GM10266 (cell line): ENCODE results near the gene GGA3.
A peak's percentile ranks its signal among the peaks of the same experiment; 100 is the strongest.

Experiments
- DNase-seq: peaks from one replicate; pipeline ENCODE4 v3.0.0; 2012; ENCODE audit errors: extremely low spot score
- TF ChIP-seq, protein P1 (sequence below): IDR thresholded peaks from 2 replicates; pipeline ENCODE4 v1.5.1; 2012; ENCODE audit warnings: mild to moderate bottlenecking, low read depth; ENCODE audit not compliant: control insufficient read depth, insufficient read depth; ENCODE audit errors: missing control alignments

The GGA3 gene

DNA sequence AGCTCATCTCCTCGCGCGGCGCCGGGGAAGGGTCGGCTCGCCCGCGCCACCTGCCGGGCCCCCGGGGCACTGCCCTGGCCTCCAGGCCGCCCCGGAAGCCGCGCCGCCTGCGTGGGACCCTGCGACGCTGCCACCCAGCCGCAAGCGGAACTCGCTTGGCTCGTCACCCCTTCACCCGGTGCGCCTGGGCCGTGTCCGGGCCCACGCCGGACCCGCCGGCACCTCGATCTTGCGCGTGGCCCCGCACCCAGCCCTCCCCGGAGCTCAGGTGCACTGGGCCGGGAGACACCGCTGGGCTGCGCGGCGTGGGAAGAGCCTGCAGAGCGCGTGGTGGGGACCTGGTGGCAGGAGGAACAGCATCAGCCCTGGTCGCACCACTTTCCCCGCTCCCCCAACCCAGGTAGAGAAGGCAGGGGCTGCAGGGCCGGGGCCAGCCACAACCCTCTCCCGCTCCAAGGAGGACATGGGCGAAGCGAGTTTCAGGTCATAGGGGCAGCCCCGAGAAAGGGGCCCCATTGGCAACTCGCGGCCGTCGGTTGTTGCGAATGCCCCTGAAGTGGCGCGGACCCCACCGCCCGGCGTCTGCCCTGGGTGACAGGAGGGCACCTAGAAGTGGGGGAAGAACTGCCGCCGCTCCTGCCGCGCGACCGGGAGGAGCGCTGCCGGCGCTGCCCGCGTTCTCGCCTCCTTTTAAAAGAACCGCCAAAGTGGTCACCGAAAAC, 10.0 kb upstream of the GGA3 start:
- TF ChIP-seq, protein P1, sequence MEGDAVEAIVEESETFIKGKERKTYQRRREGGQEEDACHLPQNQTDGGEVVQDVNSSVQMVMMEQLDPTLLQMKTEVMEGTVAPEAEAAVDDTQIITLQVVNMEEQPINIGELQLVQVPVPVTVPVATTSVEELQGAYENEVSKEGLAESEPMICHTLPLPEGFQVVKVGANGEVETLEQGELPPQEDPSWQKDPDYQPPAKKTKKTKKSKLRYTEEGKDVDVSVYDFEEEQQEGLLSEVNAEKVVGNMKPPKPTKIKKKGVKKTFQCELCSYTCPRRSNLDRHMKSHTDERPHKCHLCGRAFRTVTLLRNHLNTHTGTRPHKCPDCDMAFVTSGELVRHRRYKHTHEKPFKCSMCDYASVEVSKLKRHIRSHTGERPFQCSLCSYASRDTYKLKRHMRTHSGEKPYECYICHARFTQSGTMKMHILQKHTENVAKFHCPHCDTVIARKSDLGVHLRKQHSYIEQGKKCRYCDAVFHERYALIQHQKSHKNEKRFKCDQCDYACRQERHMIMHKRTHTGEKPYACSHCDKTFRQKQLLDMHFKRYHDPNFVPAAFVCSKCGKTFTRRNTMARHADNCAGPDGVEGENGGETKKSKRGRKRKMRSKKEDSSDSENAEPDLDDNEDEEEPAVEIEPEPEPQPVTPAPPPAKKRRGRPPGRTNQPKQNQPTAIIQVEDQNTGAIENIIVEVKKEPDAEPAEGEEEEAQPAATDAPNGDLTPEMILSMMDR: peak; percentile 99
- DNase-seq: peak; percentile 98

DNA sequence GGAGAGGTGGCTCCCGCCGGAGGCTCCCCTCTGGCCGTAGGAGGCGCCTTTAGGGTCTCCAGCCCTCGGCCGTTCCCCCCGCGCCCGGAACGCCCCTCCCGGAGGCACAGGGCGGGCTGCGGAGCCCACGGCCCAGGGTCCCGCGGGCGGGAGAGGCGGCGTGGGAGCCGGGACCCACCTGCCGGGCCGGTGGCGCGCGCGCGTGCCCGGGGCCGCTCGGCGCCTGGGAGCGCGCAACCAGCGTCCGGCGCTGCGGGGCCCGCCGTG, 9.5 kb upstream of the GGA3 start, which contains the start of gene MIF4GD:
TSS of gene MIF4GD (minus strand) at position 266 of the 267 bp plus-strand sequence. CDS start 1,036 bp downstream, outside the sequence.
- no peak for DNase-seq
- TF ChIP-seq, protein P1: no peak

DNA sequence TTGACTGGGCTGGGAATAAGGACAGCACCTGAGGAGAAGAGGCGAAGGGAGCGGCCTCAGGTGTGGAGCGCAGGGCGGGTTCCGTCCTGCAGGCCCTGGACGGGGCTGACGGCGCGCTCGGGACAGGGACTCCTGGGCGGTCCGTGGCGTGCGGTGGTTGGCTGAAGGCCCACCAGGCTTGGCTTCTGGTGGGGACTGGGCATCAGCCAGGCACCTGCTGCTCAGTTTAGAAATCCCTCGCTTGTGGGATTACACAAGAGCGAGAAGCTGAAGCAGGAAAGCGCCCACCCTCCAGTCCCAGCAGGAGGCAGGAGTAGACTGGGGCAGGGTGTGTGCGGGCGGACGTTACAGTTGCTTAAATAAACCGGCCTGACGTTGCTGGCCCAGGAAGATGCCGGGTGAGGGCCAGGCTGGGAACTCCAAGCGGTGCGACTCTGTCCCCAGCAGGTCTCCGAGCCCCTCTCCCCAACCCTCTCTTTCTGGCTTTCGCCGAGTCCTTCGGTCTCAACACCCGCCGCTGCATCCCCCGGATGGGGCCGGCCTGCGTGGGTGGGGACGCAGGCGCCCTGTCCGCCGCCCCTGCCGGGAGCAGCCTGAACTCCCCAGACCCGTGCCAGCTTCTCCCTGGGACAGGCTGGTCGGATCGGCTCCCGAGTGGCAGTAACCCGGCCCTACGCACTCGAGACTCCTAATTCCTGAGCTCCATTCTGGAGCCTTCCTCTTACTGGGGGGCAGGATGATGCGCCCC, 9.0 kb upstream of the GGA3 start:
- TF ChIP-seq, protein P1: peak; percentile 35
- peak; percentile 87 for DNase-seq

DNA sequence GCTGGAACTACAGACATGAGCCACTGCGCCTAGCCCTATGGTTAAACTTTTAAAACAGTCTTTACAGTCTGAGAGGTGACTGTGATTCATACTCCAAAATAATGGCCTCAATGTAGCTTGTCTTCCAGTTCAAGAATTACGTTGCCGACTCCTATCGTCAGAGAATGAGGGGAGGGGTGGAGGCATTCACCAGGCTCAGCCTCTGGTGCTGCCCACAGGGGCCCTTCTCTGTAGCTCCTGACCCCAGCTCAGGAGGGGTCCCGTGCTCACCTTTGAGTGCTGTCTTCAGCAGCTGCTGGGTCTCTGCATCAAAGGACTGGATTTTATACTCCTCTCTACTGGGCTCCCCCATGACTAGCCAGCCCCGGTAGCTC, 8.4 kb upstream of the GGA3 start:
- no peak for DNase-seq
- TF ChIP-seq, protein P1: no peak

DNA sequence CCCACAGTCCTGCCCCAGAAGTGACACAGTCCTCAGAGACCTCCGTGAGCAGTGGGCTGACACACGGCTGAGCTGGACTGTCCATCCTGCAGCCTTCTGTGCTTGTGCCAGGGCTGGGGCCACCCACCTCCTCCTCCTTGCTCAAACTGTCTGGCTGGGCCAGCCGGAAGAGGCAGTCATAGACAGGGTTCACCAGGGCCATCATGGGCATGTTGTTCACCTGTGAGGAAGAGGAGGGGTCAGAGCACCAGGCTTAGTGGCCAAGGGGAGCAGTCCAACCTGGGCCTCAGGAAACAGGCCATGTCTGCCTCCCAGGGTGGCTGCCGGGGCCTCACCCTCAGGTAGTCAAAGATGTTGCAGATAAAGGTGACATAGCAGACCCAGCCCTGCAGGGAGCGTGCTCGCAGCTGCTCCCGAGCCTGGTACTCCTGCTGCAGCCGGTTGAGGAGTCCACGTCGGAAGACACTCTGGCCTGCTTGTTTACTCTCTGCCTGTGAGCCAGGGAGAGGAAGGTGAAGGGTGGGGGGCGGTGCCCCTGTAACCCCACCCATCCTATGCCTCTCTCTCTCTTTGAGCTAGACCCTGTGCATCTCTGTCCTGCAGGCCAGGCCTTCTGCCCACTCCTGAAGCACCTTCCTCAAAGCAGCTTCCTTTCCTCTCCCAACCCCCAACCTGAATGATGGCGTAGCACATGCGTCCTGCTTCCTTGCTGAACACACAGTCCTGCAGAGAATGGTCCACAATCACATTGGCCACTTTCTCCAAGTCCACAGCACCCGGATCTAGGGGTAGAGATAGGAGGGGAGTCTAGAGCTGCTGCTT, 6.2 kb upstream of the GGA3 start:
- TF ChIP-seq, protein P1: no peak
- DNase-seq: no peak

DNA sequence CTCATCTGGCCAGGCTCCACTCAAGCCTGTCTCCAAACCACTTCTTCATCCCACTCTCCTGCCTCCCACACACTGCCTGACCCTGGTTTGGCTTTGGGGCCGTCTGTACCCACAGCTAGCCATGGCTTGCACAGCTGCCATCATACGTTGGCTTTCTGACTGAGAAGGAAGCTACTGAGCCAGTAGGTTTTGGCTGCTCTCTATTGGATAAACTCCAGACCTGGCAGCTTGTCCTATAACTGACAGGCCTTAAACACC, 5.7 kb upstream of the GGA3 start:
- TF ChIP-seq, protein P1: no peak
- DNase-seq: no peak

DNA sequence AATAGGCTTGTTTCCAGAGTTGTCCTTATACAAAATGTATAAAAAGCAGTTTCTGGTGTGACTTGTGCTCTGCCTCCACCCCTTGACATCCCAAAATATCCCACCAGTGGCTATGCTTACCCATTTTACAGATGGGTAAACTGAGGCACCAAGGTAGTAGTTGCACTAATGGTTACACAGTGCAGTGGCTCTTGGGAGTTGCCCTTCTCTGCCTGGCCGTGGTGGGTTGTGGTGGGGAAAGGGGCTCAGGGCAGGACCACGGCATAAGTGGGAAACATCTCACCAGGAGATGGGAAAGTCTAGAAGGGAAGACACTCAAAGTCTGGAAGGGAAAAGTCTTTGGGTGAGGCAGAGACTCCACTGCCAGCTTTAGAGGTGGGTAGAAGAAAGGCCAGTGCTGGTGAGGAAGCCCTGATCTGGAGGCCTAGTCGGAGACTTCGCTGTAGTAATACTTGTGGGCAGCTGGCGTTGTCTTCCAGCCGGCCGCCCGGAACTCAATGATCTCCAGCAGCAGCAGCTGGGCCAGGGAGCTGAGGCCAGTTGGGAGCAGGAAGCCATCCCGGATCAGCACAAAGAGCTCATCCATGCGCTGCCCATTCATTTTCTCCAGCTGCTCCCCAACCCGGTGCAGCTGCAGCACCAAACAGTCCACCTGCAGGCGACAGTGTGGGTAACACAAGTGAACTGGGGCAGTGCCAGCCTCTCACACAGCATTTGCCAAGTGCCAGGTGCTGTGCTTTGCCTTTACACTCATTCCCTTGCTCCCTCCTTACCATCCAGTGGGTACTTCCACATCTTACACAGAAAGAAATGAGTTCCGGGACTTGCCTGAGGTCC, 5.1 kb upstream of the GGA3 start:
- TF ChIP-seq, protein P1: no peak
- no peak for DNase-seq
